Calu3 (cell line): Measurements from ENCODE around the gene SYT7. TPM values are rescaled to one million over a fixed set of nuclear protein-coding genes. Genes with fewer than 3 reads are reported as not detected.

ENCODE experiments used
- BruUV-seq: library from RNA; stranded (reverse); fragments of 400-500 nt; replicated peaks from 2 replicates; lab custom pipeline; 2021; lab: Mats Ljungman, UMichigan
- CTCF ChIA-PET: fragments of 300-600 bp; sonication (Branson Sonifier 250); formaldehyde crosslinking; loops from one replicate; lab custom pipeline; 2022; ENCODE audit warnings: antibody characterized with exemption; lab: Charles Lee
- DNase-seq: peaks from one replicate; pipeline ENCODE4 v3.0.0; 2022
- H3K27ac Mint-ChIP-seq: one replicate; pipeline ENCODE4 v1.8.0; 2022; ENCODE audit warnings: mixed read lengths; ENCODE audit not compliant: unreplicated experiment
- H3K27me3 Mint-ChIP-seq: one replicate; pipeline ENCODE4 v1.8.0; 2022; ENCODE audit warnings: mixed read lengths; ENCODE audit not compliant: unreplicated experiment
- H3K36me3 Mint-ChIP-seq: one replicate; pipeline ENCODE4 v1.8.0; 2022; ENCODE audit warnings: mild to moderate bottlenecking, moderate library complexity, mixed read lengths; ENCODE audit not compliant: insufficient read depth, unreplicated experiment
- H3K4me1 Mint-ChIP-seq: one replicate; pipeline ENCODE4 v1.8.0; 2022; ENCODE audit warnings: mild to moderate bottlenecking, low read depth, mixed read lengths; ENCODE audit not compliant: unreplicated experiment
- H3K4me3 Mint-ChIP-seq: one replicate; pipeline ENCODE4 v1.8.0; 2022; ENCODE audit warnings: mild to moderate bottlenecking, low read depth, moderate library complexity, mixed read lengths; ENCODE audit not compliant: unreplicated experiment
- H3K9me3 Mint-ChIP-seq: one replicate; pipeline ENCODE4 v1.8.0; 2022; ENCODE audit warnings: low read depth, mixed read lengths; ENCODE audit not compliant: unreplicated experiment
- CTCF ChIP-seq: fragments of 200-600 bp; IDR thresholded peaks from one replicate; pipeline ENCODE4 v1.8.0; 2022; ENCODE audit warnings: antibody characterized with exemption; ENCODE audit not compliant: unreplicated experiment
- intact Hi-C: fragments of 100-400 bp; cut with micrococcal nuclease; formaldehyde crosslinking; loops from one replicate; pipeline ENCODE4 v1.10.0; 2022; ENCODE audit not compliant: unreplicated experiment
- total RNA-seq: library from RNA; stranded (reverse); gene quantifications from 2 replicates; pipeline ENCODE4 v1.2.3, GENCODE V29; 2022

The SYT7 gene
- total RNA-seq, 1 experiment from 2014 or later: 4.4 TPM

- Mint-ChIP-seq H3K27me3 (no peaks in the 10 kb centered on the region), H3K4me1 (peaks cover 17% of the 10 kb centered on the region), H3K36me3 (no peaks in the 10 kb centered on the region), H3K4me3 (no peak overlapping the region), H3K27ac (no peak overlapping the region), H3K9me3 (no peaks in the 10 kb centered on the region)
- no peak for TF ChIP-seq CTCF
- no peak for DNase-seq
- CTCF ChIA-PET: interaction anchor here (2.1 kb wide), 1 partner anchor 40 kb away, joined by 6 read pairs; no protein-coding TSS in a partner anchor
- intact Hi-C loops: no loop called here
- BruUV-seq: no TSS peak
These were observed 104.5 kb downstream of the SYT7 start for GRCh38 chr11:61476371-61476770.

DNA sequence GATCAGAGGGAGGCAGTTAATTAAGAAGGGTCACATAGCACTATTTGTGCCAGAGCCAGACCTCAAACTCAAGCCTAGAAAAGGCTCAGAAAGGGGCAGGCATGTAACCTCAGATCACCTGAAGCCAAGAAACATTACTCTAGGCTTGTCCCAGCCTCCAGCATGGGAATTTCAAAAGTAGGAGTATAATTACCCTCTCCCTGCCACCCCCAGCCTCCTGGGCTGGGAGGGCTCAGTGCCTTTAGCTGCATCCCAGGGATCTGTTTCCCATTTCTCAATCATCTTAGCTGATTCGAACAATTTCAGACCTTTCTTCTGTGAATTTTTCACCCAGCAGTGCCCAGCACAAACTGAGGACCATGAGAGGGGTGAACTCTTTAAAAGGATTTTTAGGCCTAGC, 105.4 kb downstream of the SYT7 start:
- no peaks in the 10 kb centered on the region for H3K9me3 Mint-ChIP-seq
- peaks cover 5% of the 10 kb centered on the region for H3K36me3 Mint-ChIP-seq
- H3K27ac Mint-ChIP-seq: no peak overlapping the region
- BruUV-seq: no TSS peak
- DNase-seq: no peak
- H3K4me3 Mint-ChIP-seq: no peak overlapping the region
- H3K27me3 Mint-ChIP-seq: no peaks in the 10 kb centered on the region
- CTCF ChIA-PET: interaction anchor here (0.6 to 2.1 kb wide), 3 partner anchors 41 to 165 kb away, joined by 4 to 6 read pairs (median 4); no protein-coding TSS in a partner anchor
- intact Hi-C loops: no loop called here
- no peak for TF ChIP-seq CTCF
- peaks cover 9% of the 10 kb centered on the region for H3K4me1 Mint-ChIP-seq

GRCh38 chr11:61474013-61474643, 106.7 kb downstream of the SYT7 start:
- H3K27ac Mint-ChIP-seq: no peak overlapping the region
- H3K36me3 Mint-ChIP-seq: peaks cover 5% of the 10 kb centered on the region
- TF ChIP-seq CTCF: no peak
- no TSS peak for BruUV-seq
- H3K9me3 Mint-ChIP-seq: no peaks in the 10 kb centered on the region
- CTCF ChIA-PET: interaction anchor here (0.6 to 2.1 kb wide), 3 partner anchors 43 to 165 kb away, joined by 4 to 6 read pairs (median 4); no protein-coding TSS in a partner anchor
- H3K4me3 Mint-ChIP-seq: no peak overlapping the region
- no peak for DNase-seq
- peaks cover 9% of the 10 kb centered on the region for H3K4me1 Mint-ChIP-seq
- intact Hi-C loops: no loop called here
- H3K27me3 Mint-ChIP-seq: no peaks in the 10 kb centered on the region

DNA sequence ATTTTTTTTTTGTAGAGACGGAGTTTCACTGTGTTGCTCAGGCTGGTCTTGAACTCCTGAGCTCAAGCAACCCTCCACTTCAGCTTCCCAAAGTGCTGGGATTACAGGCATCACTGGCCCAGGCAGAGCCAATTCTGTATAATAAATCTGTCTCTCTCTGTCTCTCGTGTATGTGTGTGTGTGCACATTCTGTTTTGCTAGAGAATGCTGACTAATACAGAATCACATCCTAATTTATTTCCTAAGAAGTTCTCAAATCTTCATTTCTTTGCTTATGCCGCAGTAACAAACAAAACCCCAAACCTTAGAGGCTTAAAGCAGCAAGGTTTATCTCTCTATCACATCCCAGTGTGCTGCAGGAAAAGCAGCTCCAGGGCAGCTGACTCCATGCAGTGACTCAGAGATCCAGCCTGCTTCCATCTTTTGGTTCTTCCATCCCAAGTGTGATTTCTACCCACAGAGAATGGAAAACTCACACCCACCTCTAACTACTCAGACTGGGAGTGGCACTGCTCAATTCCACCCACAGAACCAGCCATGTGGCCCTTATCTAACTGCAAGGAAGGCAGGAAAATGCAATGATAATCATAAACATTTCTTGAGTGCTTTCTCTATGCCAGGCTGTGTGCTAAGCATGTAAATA, 107.4 kb downstream of the SYT7 start:
- no peak overlapping the region for H3K27ac Mint-ChIP-seq
- no peak overlapping the region for H3K4me3 Mint-ChIP-seq
- TF ChIP-seq CTCF: no peak
- CTCF ChIA-PET: no interaction called here
- H3K9me3 Mint-ChIP-seq: no peaks in the 10 kb centered on the region
- no peak for DNase-seq
- H3K36me3 Mint-ChIP-seq: peaks cover 5% of the 10 kb centered on the region
- H3K4me1 Mint-ChIP-seq: peaks cover 9% of the 10 kb centered on the region
- H3K27me3 Mint-ChIP-seq: no peaks in the 10 kb centered on the region
- no TSS peak for BruUV-seq
- intact Hi-C loops: no loop called here
